HCT116 (cell line): Measurements from ENCODE around the gene YWHAB.

Experiments used
- ATF3 ChIP-seq: IDR thresholded peaks from 2 replicates; pipeline ENCODE4 v1.6.1; 2012
- CTCF ChIP-seq, 3 experiments: fragments of 200-600 bp in 1 of 3; sonication (generic) in 1 of 3; IDR thresholded peaks in 2 of 3; conservative IDR thresholded peaks in 1 of 3; 2 replicates each; pipeline ENCODE4 v1.5.1; 2012 to 2017; ENCODE audit warnings: low read depth in 2 of 3, low read length in 2 of 3, antibody characterized with exemption in 1 of 3, borderline replicate concordance in 1 of 3, control low read depth in 1 of 3, mild to moderate bottlenecking in 1 of 3, mixed read lengths in 1 of 3, mixed run types in 1 of 3, moderate library complexity in 1 of 3; ENCODE audit not compliant: insufficient read depth in 1 of 3
- POLR2A ChIP-seq: IDR thresholded peaks from 2 replicates; pipeline ENCODE4 v1.7.0; 2011; ENCODE audit warnings: borderline replicate concordance; ENCODE audit not compliant: insufficient read depth, insufficient read length; ENCODE audit errors: extremely low read depth
- POLR2AphosphoS5 ChIP-seq: IDR thresholded peaks from 2 replicates; pipeline ENCODE4 v1.6.1; 2011; ENCODE audit warnings: mild to moderate bottlenecking, low read depth, low read length, moderate library complexity
- SIN3A ChIP-seq: IDR thresholded peaks from 2 replicates; pipeline ENCODE4 v1.6.1; 2012; ENCODE audit warnings: low read depth
- SP1 ChIP-seq: IDR thresholded peaks from 2 replicates; pipeline ENCODE4 v1.6.1; 2012; ENCODE audit warnings: low read depth
- ZBTB33 ChIP-seq: IDR thresholded peaks from 2 replicates; pipeline ENCODE4 v1.6.1; 2011; ENCODE audit warnings: mild to moderate bottlenecking, low read length, moderate library complexity; ENCODE audit not compliant: insufficient replicate concordance; ENCODE audit errors: extremely low read depth
- ZFX ChIP-seq: fragments of 450-650 bp; IDR thresholded peaks from 2 replicates; pipeline ENCODE4 v1.6.1; 2017

- TF ChIP-seq SIN3A (no peak), CTCF (IDR thresholded peaks at IDR 0.05 in 2 of 3, conservative IDR thresholded peaks at IDR 0.05 in 1 of 3; ENCODE audit: borderline replicate concordance in 1 of 3, insufficient read depth in 1 of 3, low read depth in 2 of 3, low read length in 2 of 3) (no peak), ATF3 (no peak), ZFX (no peak), POLR2AphosphoS5 (no peak), POLR2A (no peak), ZBTB33 (no peak), SP1 (no peak)
These were observed 60.9 kb downstream of the YWHAB start for GRCh38 chr20:44946271-44946852.
